Astrocyte of the spinal cord (primary cell): Measurements from ENCODE around the gene ADORA3.

Experiments
- DNase-seq: peaks from one replicate; pipeline ENCODE4 v3.0.0; 2011; ENCODE audit warnings: low read depth, low spot score
- H3K4me3 ChIP-seq: 2 replicates; pipeline ENCODE4 v1.5.1; 2011; ENCODE audit warnings: low read depth, mild to moderate bottlenecking, low read length, moderate library complexity
- CTCF ChIP-seq: IDR thresholded peaks from 2 replicates; pipeline ENCODE4 v1.5.1; 2012; ENCODE audit warnings: low read depth, mild to moderate bottlenecking, low read length, inconsistent platforms
- in situ Hi-C: cut with HindIII; loops from 2 replicates; pipeline ENCODE4 v1.10.0; 2017; ENCODE audit warnings: low sequenced_read_pairs

Gene ADORA3

DNA sequence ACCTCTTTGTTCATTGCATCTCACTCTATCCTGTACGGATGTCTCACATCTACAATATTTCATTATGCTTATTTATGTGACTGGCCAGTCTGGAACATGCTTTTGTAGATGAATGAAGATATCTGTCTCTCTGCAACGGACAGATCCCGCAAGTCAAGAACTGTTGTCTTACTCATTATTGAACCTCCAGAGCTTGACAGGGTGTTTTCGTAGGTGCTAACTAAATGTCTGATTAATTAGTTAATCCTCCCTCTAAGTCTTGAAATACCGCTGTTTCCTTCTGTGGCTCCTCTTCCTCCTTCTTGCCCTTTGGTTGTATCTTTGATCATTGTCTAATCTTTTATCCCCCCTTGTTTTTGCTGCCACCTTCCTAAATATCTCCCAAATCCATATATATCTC lies 32.8 kb downstream of the ADORA3 start:
- no peak for DNase-seq
- in situ Hi-C loops, result no loop called here
- TF ChIP-seq CTCF, result no peak
- no peak overlapping the region for H3K4me3 ChIP-seq

GRCh38 chr1:111469539-111469938 lies 33.9 kb downstream of the ADORA3 start:
- H3K4me3 ChIP-seq, result no peak overlapping the region
- DNase-seq, result no peak
- TF ChIP-seq CTCF, result no peak
- in situ Hi-C loops, result no loop called here

DNA sequence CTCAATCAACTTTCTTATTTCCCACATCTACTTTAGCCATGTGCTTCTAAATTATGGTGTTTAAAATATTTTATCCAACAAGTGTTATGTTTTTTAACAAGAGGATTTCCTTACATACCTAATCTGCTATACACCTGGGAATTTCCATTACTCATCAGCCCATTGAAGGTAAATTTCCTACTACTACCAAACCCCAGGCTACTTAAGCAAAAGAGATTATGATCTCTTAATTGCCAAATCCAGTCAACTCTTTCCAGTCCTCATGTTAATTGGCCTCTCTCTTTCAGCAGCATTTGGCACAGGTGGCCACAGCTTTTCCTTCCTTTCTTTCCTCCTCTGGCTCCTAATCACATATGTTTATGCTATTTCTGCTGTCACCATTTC lies 34.7 kb downstream of the ADORA3 start:
- no peak for TF ChIP-seq CTCF
- in situ Hi-C loops, result no loop called here
- H3K4me3 ChIP-seq, result no peak overlapping the region

GRCh38 chr1:111467865-111468716 lies 35.3 kb downstream of the ADORA3 start:
- in situ Hi-C loops, result no loop called here
- no peak for DNase-seq
- no peak overlapping the region for H3K4me3 ChIP-seq
- TF ChIP-seq CTCF, result no peak

More for the DNA sequence above, 34.7 kb downstream of the ADORA3 start:
- no peak for DNase-seq

- no peak overlapping the region for H3K4me3 ChIP-seq
- no peak for TF ChIP-seq CTCF
- in situ Hi-C loops, result no loop called here
- DNase-seq, result no peak
These were observed 37.0 kb downstream of the ADORA3 start for GRCh38 chr1:111466480-111466879.

DNA sequence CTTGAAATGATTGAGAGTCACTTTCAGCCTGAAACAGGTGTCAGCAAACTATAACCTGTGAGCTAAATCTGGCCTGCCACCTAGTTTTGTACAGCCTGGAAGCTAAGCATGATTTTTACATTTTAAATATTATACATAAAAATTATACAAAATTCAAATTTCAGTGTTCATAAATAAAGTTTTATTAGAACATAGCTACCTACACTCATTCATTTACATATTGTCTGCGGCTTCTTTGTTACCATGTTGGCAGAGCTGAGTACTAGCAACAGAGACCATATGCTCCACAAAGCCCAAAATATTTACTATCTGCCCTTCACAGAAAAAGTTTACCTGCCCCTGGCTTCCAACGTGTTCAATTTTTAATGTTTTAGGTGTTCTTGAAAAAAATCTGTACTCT lies 37.7 kb downstream of the ADORA3 start:
- TF ChIP-seq CTCF, result no peak
- H3K4me3 ChIP-seq, result no peak overlapping the region
- in situ Hi-C loops, result no loop called here
- no peak for DNase-seq
